HepG2 (cell line): Measurements from ENCODE around the gene SASS6. TPM values are rescaled to one million over a fixed set of nuclear protein-coding genes. Genes with fewer than 3 reads are reported as not detected.

Experiments used
- HOXA3 ChIP-seq: sonication (generic); formaldehyde crosslinking; IDR thresholded peaks from 2 replicates; pipeline ENCODE4 v1.5.0; 2020; ENCODE audit warnings: missing genetic modification reagents
- NFRKB ChIP-seq: fragments of 450-650 bp; IDR thresholded peaks from 2 replicates; pipeline ENCODE4 v1.6.1; 2017
- POLR2G ChIP-seq: fragments of 200-400 bp; formaldehyde crosslinking; IDR thresholded peaks from 2 replicates; pipeline ENCODE4 v1.6.1; 2018; ENCODE audit warnings: mild to moderate bottlenecking, low read depth, low read length, moderate library complexity
- RFX1 ChIP-seq: fragments of 450-650 bp; IDR thresholded peaks from 2 replicates; pipeline ENCODE4 v1.6.1; 2017
- ZNF44 ChIP-seq: sonication (generic); formaldehyde crosslinking; IDR thresholded peaks from 2 replicates; pipeline ENCODE4 v1.5.1; 2020; ENCODE audit warnings: mild to moderate bottlenecking, missing genetic modification reagents
- ZNF792 ChIP-seq: IDR thresholded peaks from 2 replicates; pipeline ENCODE4 v1.6.1; 2016
- polyA plus RNA-seq, 8 experiments: library from polyadenylated mRNA; depleted of rRNA in 3 of 8; stranded (reverse) in 7 of 8; unstranded in 1 of 8; fragments of >200 nt; fragmentation: Illumina TruSeq in 4 of 8; extraction: Trizol in 4 of 8; gene quantifications; 2 replicates each; pipeline versions ENCODE4 v1.2.1 to v1.2.3, GENCODE V29; 2011 to 2016; ENCODE audit warnings: low read depth in 4 of 8, missing spikeins in 1 of 8, mixed read lengths in 1 of 8; ENCODE audit not compliant: insufficient read depth in 1 of 8
- total RNA-seq, 5 experiments: library from RNA; depleted of rRNA; stranded (reverse); fragments of >200 nt; fragmentation: Illumina TruSeq; extraction: Trizol; gene quantifications; 2 replicates each; pipeline ENCODE4 v1.2.3, GENCODE V29; 2016; ENCODE audit warnings: low read depth in 1 of 5
- TF ChIP-seq, protein P1 (sequence below): sonication (generic); formaldehyde crosslinking; IDR thresholded peaks from 2 replicates; pipeline ENCODE4 v1.8.1; 2022; ENCODE audit warnings: mild to moderate bottlenecking, missing genetic modification reagents
- TF ChIP-seq, protein P2 (sequence below): sonication (generic); formaldehyde crosslinking; IDR thresholded peaks from 2 replicates; pipeline ENCODE4 v1.4.0; 2020; ENCODE audit warnings: mild to moderate bottlenecking, missing genetic modification reagents

Gene SASS6
- total and polyA plus RNA-seq, 2 of the 13 experiments (the other 11 are each of a cell fraction or from before 2014, with no cell fraction given) = 2.3 to 10.7 TPM

DNA sequence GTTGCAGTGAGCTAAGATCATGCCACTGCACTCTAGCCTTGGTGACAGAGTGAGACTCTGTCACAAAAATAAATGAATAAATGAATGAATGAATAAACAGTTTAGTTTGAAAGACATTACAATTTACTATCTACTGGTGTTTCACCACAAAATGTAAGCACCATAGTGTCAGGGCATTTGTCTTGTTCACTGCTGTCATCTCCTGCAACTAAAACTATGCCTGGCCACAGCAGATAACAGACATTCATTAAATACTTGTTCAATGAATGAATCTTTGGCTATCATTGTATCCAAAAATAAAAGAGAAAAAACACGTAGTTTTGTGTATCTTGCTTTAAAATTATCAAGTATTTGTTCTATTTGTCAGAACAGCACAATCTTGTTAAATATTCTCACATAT, 32.5 kb downstream of the SASS6 start (continued):
- TF ChIP-seq POLR2G (no peak), HOXA3 (CRISPR knock-in tag) (no peak), NFRKB (no peak), RFX1 (no peak), ZNF44 (CRISPR knock-in tag) (no peak), ZNF792 (CRISPR knock-in tag) (no peak)
- TF ChIP-seq, protein P1, sequence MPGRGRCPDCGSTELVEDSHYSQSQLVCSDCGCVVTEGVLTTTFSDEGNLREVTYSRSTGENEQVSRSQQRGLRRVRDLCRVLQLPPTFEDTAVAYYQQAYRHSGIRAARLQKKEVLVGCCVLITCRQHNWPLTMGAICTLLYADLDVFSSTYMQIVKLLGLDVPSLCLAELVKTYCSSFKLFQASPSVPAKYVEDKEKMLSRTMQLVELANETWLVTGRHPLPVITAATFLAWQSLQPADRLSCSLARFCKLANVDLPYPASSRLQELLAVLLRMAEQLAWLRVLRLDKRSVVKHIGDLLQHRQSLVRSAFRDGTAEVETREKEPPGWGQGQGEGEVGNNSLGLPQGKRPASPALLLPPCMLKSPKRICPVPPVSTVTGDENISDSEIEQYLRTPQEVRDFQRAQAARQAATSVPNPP (CRISPR knock-in tag) = no peak
- TF ChIP-seq, protein P2, sequence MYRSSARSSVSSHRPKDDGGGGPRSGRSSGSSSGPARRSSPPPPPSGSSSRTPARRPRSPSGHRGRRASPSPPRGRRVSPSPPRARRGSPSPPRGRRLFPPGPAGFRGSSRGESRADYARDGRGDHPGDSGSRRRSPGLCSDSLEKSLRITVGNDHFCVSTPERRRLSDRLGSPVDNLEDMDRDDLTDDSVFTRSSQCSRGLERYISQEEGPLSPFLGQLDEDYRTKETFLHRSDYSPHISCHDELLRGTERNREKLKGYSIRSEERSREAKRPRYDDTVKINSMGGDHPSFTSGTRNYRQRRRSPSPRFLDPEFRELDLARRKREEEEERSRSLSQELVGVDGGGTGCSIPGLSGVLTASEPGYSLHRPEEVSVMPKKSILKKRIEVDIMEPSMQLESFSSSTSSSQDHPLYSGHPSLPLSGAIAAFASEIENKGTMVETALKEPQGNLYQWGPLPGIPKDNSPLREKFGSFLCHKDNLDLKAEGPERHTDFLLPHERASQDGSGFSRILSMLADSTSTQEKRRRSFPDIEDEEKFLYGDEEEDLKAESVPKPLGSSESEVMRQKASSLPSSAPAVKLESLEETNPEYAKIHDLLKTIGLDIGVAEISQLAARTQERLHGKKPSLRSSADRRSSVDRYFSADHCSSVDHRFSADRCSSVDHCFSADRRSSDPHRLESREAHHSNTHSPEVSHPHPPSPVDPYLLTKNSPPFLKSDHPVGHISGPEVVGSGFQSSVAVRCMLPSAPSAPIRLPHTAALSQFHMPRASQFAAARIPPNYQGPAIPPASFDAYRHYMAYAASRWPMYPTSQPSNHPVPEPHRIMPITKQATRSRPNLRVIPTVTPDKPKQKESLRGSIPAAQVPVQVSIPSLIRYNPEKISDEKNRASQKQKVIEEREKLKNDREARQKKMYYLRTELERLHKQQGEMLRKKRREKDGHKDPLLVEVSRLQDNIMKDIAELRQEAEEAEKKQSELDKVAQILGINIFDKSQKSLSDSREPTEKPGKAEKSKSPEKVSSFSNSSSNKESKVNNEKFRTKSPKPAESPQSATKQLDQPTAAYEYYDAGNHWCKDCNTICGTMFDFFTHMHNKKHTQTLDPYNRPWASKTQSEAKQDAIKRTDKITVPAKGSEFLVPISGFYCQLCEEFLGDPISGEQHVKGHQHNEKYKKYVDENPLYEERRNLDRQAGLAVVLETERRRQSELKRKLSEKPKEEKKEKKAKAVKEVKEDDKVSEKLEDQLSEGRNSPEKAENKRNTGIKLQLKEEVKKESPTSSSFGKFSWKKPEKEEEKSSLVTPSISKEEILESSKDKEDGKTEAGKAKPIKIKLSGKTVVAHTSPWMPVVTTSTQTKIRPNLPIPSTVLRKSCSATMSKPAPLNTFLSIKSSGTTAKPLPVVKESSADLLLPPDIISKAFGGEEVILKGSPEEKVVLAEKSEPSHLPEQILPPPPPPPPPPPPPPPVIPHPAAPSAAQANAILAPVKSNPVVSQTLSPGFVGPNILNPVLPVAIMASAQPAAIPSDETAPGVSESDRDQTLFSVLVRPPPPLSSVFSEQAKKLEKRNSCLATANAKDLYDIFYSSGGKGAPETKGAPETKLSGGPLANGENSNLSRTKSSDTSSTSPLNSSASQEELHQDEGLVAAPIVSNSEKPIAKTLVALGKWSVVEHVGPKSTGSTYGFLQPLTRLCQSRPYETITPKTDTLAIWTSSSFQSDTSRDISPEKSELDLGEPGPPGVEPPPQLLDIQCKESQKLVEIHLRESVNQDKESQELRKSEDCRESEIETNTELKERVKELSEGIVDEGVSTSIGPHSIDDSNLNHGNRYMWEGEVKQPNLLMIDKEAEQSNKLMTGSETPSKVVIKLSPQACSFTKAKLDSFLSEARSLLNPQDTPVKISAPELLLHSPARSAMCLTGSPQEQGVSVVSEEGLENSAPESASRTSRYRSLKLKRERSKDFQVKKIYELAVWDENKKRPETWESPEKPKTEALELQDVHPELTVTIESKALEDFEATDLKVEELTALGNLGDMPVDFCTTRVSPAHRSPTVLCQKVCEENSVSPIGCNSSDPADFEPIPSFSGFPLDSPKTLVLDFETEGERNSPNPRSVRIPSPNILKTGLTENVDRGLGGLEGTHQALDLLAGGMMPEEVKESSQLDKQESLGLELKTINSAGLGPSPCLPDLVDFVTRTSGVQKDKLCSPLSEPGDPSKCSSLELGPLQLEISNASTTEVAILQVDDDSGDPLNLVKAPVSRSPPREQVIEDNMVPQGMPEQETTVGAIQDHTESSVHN (CRISPR knock-in tag) = no peak
